ENCODE data around the gene TMEM253. TPM values are rescaled to one million over a fixed set of nuclear protein-coding genes. Genes with fewer than 3 reads are reported as not detected.

TMEM253 gene
- total and polyA plus RNA-seq, 2 experiments from 2014 or later, result 4.9 to 5.4 TPM

- no peaks in the 10 kb centered on the region for H3K9me2 ChIP-seq (replicated peaks; ENCODE audit: insufficient read depth)
- H3K9me3 ChIP-seq (ENCODE audit: low read depth), result no peaks in the 10 kb centered on the region
- H4K20me1 ChIP-seq (ENCODE audit: insufficient read depth, poor library complexity, severe bottlenecking), result peaks cover 11% of the 10 kb centered on the region
- no peaks in the 10 kb centered on the region for H3K27me3 ChIP-seq
- H3K4me1 ChIP-seq (ENCODE audit: insufficient read depth), result peaks cover 35% of the 10 kb centered on the region
- WGBS (ENCODE audit: low lambda C conversion rate, missing lambda C conversion rate), result 81% methylated on average over 3 of the region's 3 CpGs
- H3K27ac ChIP-seq, result peak overlapping the region; percentile 81
- peak overlapping the region; percentile 68 for H3K4me2 ChIP-seq
- H3K4me3 ChIP-seq, result no peak overlapping the region
- no peak overlapping the region for H2AFZ ChIP-seq
- peaks cover 57% of the 10 kb centered on the region for H3K79me2 ChIP-seq
- DNase-seq (ENCODE audit: low spot score), result no peak
- no peaks in the 10 kb centered on the region for H3K36me3 ChIP-seq (replicated peaks; ENCODE audit: insufficient read depth, low read depth)
- TF ChIP-seq CTCF (IDR thresholded peaks at IDR 0.05; ENCODE audit: poor library complexity), result no peak
- no peak for TF ChIP-seq EZH2 (IDR thresholded peaks at IDR 0.05; ENCODE audit: borderline replicate concordance)
- TF ChIP-seq EZH2phosphoT487 (IDR thresholded peaks at IDR 0.05; ENCODE audit: low read depth, severe bottlenecking, unreplicated experiment), result no peak
Observed at GRCh38 chr14:21096438-21096837, 4.4 kb upstream of the TMEM253 start.

DNA sequence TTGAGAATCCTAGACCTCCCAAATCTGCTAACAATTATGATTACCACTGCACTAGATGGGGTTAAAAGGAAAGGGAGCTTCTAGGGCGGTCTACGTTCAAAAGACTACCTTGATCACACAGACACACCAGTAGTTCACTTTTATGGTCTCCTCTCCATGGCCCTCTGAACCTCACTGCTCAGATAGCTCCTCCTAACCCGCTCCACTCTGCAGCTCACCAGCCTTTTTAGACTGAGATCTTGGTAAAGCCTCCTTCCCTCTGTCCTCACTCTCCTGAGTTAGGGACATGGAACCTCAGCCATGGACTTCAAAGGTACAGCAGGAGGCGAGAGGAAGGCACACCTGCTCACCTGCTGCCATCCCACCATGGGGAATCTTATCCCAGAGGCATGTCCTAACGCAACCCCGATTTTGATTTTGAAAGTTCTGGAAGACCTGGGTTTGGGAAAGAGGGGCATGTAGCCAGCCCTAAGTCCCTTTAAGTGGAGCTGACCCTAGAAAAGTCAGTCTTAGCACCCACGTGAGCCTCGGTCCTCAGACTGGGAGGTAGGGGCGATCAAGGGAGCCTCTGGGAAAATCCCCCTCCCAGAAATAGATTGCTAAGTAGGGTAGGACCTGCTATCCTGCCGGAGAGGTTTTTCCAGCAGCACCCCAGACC, 3.8 kb upstream of the TMEM253 start:
- Histone ChIP-seq H3K36me3 (replicated peaks; ENCODE audit: insufficient read depth, low read depth) (no peaks in the 10 kb centered on the region), H3K4me2 (peak overlapping the region; percentile 68), H3K9me2 (replicated peaks; ENCODE audit: insufficient read depth) (no peaks in the 10 kb centered on the region), H3K4me1 (ENCODE audit: insufficient read depth) (peaks cover 39% of the 10 kb centered on the region), H3K9me3 (ENCODE audit: low read depth) (no peaks in the 10 kb centered on the region), H3K4me3 (peak overlapping the region; percentile 42), H3K79me2 (peaks cover 55% of the 10 kb centered on the region), H4K20me1 (ENCODE audit: insufficient read depth, poor library complexity, severe bottlenecking) (peaks cover 11% of the 10 kb centered on the region), H3K27ac (peak overlapping the region; percentile 81), H2AFZ (no peak overlapping the region), H3K27me3 (no peaks in the 10 kb centered on the region)
- WGBS (ENCODE audit: low lambda C conversion rate, missing lambda C conversion rate), result 33% methylated on average over 10 of the region's 10 CpGs
- DNase-seq (ENCODE audit: low spot score), result no peak
- TF ChIP-seq CTCF (IDR thresholded peaks at IDR 0.05; ENCODE audit: poor library complexity) (no peak), EZH2 (IDR thresholded peaks at IDR 0.05; ENCODE audit: borderline replicate concordance) (no peak), EZH2phosphoT487 (IDR thresholded peaks at IDR 0.05; ENCODE audit: low read depth, severe bottlenecking, unreplicated experiment) (no peak)

DNA sequence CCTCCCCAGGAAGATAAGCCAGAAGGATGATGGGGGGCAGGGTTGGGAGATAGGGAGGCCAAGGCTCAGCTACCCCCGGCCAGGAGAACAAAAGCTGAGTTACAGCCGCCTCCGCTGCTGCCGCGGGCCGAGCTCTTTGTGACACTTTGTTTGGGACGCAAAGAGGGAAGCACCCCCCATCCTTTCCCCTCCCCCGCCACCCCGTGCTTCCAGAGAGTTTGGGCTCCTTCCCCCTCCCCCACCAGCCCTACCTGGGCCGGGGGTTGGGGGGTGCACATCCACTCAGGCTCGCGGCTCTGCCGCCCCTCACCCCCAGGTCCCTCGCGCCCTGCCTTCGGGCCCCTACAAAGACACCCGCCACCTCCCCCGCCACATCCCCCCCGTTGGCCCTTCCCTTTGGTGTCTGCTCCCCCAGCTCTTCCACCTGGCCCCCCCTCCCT, 3.2 kb upstream of the TMEM253 start:
- H2AFZ ChIP-seq, result no peak overlapping the region
- WGBS (ENCODE audit: low lambda C conversion rate, missing lambda C conversion rate), result 7% methylated on average over 5 of the region's 19 CpGs
- H3K9me2 ChIP-seq (replicated peaks; ENCODE audit: insufficient read depth), result no peaks in the 10 kb centered on the region
- peaks cover 11% of the 10 kb centered on the region for H4K20me1 ChIP-seq (ENCODE audit: insufficient read depth, poor library complexity, severe bottlenecking)
- peaks cover 45% of the 10 kb centered on the region for H3K4me1 ChIP-seq (ENCODE audit: insufficient read depth)
- H3K36me3 ChIP-seq (replicated peaks; ENCODE audit: insufficient read depth, low read depth), result no peaks in the 10 kb centered on the region
- H3K4me2 ChIP-seq, result peak overlapping the region; percentile 68
- H3K4me3 ChIP-seq, result peak overlapping the region; percentile 42
- H3K9me3 ChIP-seq (ENCODE audit: low read depth), result no peaks in the 10 kb centered on the region
- peak; percentile 65 for DNase-seq (ENCODE audit: low spot score)
- H3K27me3 ChIP-seq, result no peaks in the 10 kb centered on the region
- H3K27ac ChIP-seq, result peak overlapping the region; percentile 81
- H3K79me2 ChIP-seq, result peaks cover 55% of the 10 kb centered on the region
- TF ChIP-seq EZH2 (IDR thresholded peaks at IDR 0.05; ENCODE audit: borderline replicate concordance) (no peak), EZH2phosphoT487 (IDR thresholded peaks at IDR 0.05; ENCODE audit: low read depth, severe bottlenecking, unreplicated experiment) (no peak), CTCF (IDR thresholded peaks at IDR 0.05; ENCODE audit: poor library complexity) (no peak)

Measured in hepatocyte (in vitro differentiated cells).